Measurements from ENCODE around the gene JAZF1. TPM values are rescaled to one million over a fixed set of nuclear protein-coding genes. Genes with fewer than 3 reads are reported as not detected.

JAZF1 gene
- total and polyA plus RNA-seq, 2 donors (not counting 1 experiment from before 2014, with no cell fraction given) = 14.0 to 38.6 TPM

GRCh38 chr7:28174442-28174841 is 6.2 kb downstream of the JAZF1 start:
- intact Hi-C loops (cut with micrococcal nuclease) = no loop called here
- Mint-ChIP-seq H3K4me1 (peaks cover 75% of the 10 kb centered on the region), H3K9me3 (ENCODE audit: insufficient read depth) (no peaks in the 10 kb centered on the region), H3K27ac (peak overlapping the region; percentile 59), H3K27me3 (no peaks in the 10 kb centered on the region), H3K4me3 (no peak overlapping the region)
- H3K9me3 ChIP-seq (ENCODE audit: control extremely low read depth in 1 of 3, control insufficient read depth in 2 of 3, insufficient read depth in 1 of 3, low read length in 2 of 3) = no peaks in the 10 kb centered on the region
- no peaks in the 10 kb centered on the region for H3K27me3 ChIP-seq (replicated peaks in 1 of 4; ENCODE audit: control extremely low read depth in 1 of 4, control insufficient read depth in 3 of 4, insufficient read depth in 4 of 4, low read length in 3 of 4)
- no peak overlapping the region for H3K4me3 ChIP-seq (ENCODE audit: control extremely low read depth in 1 of 5, extremely low read depth in 1 of 5, insufficient read depth in 1 of 5, low read depth in 2 of 5, low read length in 4 of 5)
- H4K20me1 ChIP-seq (ENCODE audit: control insufficient read depth, insufficient read depth, low read length, poor library complexity, severe bottlenecking) = no peaks in the 10 kb centered on the region
- peak overlapping the region in 1 of 2 donors; percentile 51 for H3K27ac ChIP-seq (ENCODE audit: low read length in 2 of 2)
- TF ChIP-seq CTCF (IDR thresholded peaks at IDR 0.05) (no peak), EZH2 (IDR thresholded peaks at IDR 0.05; ENCODE audit: borderline replicate concordance, insufficient read depth, low read depth, low read length, poor library complexity, severe bottlenecking) (no peak)
- peaks cover 95% of the 10 kb centered on the region for H3K79me2 ChIP-seq (ENCODE audit: control insufficient read depth, insufficient read depth, low read length)
- H3K4me1 ChIP-seq (ENCODE audit: control insufficient read depth in 2 of 2, insufficient read depth in 2 of 2, low read length in 2 of 2) = peaks cover 39 to 60% of the 10 kb centered on the region in 2 donors
- H3K9ac ChIP-seq (ENCODE audit: low read length) = no peak overlapping the region
- ChIA-PET POLR2A (interaction anchor here (1.4 kb wide), 1 partner anchor 9 kb away, joined by 4 read pairs; no protein-coding TSS in a partner anchor), CTCF (interaction anchor here (0.8 kb wide), 1 partner anchor 97 kb away, joined by 3 read pairs; no protein-coding TSS in a partner anchor)
- no peak overlapping the region for H2AFZ ChIP-seq (ENCODE audit: insufficient read depth, low read depth, low read length, poor library complexity, severe bottlenecking)
- ATAC-seq (ENCODE audit: low read depth) = no peak
- H3K4me2 ChIP-seq (replicated peaks; ENCODE audit: low read depth, low read length, poor library complexity, severe bottlenecking) = no peak overlapping the region
- peaks cover 0 to 3% of the 10 kb centered on the region in 2 experiments for H3K36me3 ChIP-seq (replicated peaks in 1 of 2; ENCODE audit: control extremely low read depth in 1 of 2, control insufficient read depth in 1 of 2, extremely low read depth in 1 of 2, insufficient read depth in 2 of 2, low read length in 1 of 2)
- WGBS (ENCODE audit: insufficient coverage) = 94% methylated on average over 2 of the region's 5 CpGs
- DNase-seq = no peak

GRCh38 chr7:28173531-28173930 is 7.1 kb downstream of the JAZF1 start:
- no peak overlapping the region for H3K4me3 ChIP-seq (ENCODE audit: control extremely low read depth in 1 of 5, extremely low read depth in 1 of 5, insufficient read depth in 1 of 5, low read depth in 2 of 5, low read length in 4 of 5)
- peaks cover 95% of the 10 kb centered on the region for H3K79me2 ChIP-seq (ENCODE audit: control insufficient read depth, insufficient read depth, low read length)
- no peaks in the 10 kb centered on the region for H3K27me3 Mint-ChIP-seq
- intact Hi-C loops (cut with micrococcal nuclease) = no loop called here
- DNase-seq (no peak), ATAC-seq (ENCODE audit: low read depth) (no peak)
- H3K36me3 ChIP-seq (replicated peaks in 1 of 2; ENCODE audit: control extremely low read depth in 1 of 2, control insufficient read depth in 1 of 2, extremely low read depth in 1 of 2, insufficient read depth in 2 of 2, low read length in 1 of 2) = peaks cover 0 to 3% of the 10 kb centered on the region in 2 experiments
- no peak overlapping the region for H3K4me2 ChIP-seq (replicated peaks; ENCODE audit: low read depth, low read length, poor library complexity, severe bottlenecking)
- no peaks in the 10 kb centered on the region for H3K9me3 Mint-ChIP-seq (ENCODE audit: insufficient read depth)
- no peaks in the 10 kb centered on the region for H3K27me3 ChIP-seq (replicated peaks in 1 of 4; ENCODE audit: control extremely low read depth in 1 of 4, control insufficient read depth in 3 of 4, insufficient read depth in 4 of 4, low read length in 3 of 4)
- TF ChIP-seq EZH2 (IDR thresholded peaks at IDR 0.05; ENCODE audit: borderline replicate concordance, insufficient read depth, low read depth, low read length, poor library complexity, severe bottlenecking) (no peak), CTCF (IDR thresholded peaks at IDR 0.05) (no peak)
- H3K27ac ChIP-seq (ENCODE audit: low read length in 2 of 2) = peak overlapping the region in 1 of 2 donors; percentile 51
- ChIA-PET CTCF (interaction anchor here (0.8 kb wide), 1 partner anchor 98 kb away, joined by 3 read pairs; no protein-coding TSS in a partner anchor), POLR2A (interaction anchor here (1.1 to 1.4 kb wide), 2 partner anchors 8 to 10 kb away, joined by 3 to 4 read pairs; no protein-coding TSS in a partner anchor)
- H3K4me3 Mint-ChIP-seq = no peak overlapping the region
- peaks cover 78% of the 10 kb centered on the region for H3K4me1 Mint-ChIP-seq
- H2AFZ ChIP-seq (ENCODE audit: insufficient read depth, low read depth, low read length, poor library complexity, severe bottlenecking) = no peak overlapping the region
- H3K9ac ChIP-seq (ENCODE audit: low read length) = no peak overlapping the region
- H4K20me1 ChIP-seq (ENCODE audit: control insufficient read depth, insufficient read depth, low read length, poor library complexity, severe bottlenecking) = no peaks in the 10 kb centered on the region
- H3K4me1 ChIP-seq (ENCODE audit: control insufficient read depth in 2 of 2, insufficient read depth in 2 of 2, low read length in 2 of 2) = peaks cover 42 to 63% of the 10 kb centered on the region in 2 donors
- no peak overlapping the region for H3K27ac Mint-ChIP-seq
- 100% methylated on average over 1 of the region's 1 CpG for WGBS (ENCODE audit: insufficient coverage)
- no peaks in the 10 kb centered on the region for H3K9me3 ChIP-seq (ENCODE audit: control extremely low read depth in 1 of 3, control insufficient read depth in 2 of 3, insufficient read depth in 1 of 3, low read length in 2 of 3)

Data from B cell (primary cell).